ENCODE data around the gene DNAH17.

Gene DNAH17

DNA sequence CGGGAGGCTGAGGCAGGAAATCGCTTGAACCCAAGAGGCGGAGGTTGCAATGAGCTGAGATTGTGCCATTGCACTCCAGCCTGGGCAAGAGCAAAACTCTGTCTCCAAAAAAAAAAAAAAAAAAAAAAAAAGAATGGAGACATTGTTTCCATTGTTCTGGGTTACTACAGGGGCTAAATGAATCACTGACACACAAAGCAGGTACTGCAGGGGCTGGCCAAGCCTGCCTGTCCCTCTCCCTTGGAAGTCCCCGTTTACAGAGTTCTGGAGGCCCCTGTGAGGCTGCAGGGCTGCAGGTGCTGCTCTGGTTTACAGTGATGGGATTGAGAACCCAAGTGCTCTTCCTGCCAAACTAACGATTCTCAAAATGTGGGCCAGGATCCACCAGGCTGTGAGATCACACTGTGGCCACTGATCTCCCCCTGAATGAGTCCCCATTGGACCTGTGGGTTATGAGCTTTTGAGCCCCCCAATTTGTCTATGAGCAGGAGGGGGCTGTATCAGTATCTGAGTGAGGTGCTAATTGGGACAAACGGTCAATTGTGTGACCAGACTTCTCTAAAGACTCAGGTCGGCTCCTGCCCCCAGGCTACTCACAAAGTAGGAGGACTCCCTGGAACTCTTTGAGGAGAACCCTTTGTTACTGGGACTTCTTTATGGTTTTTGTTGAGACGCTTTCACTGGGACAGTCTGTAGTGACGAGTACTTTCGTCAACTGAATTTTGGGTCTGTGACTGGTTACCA lies 39.0 kb downstream of the DNAH17 start:
- DNase-seq, result no peak

- DNase-seq, result no peak
Measured at GRCh38 chr17:78537217-78537860, 39.9 kb downstream of the DNAH17 start.

GRCh38 chr17:78535273-78536197 lies 41.7 kb downstream of the DNAH17 start:
- no peak for DNase-seq

- no peak for DNase-seq
Measured at GRCh38 chr17:78534492-78535272, 42.5 kb downstream of the DNAH17 start.

DNA sequence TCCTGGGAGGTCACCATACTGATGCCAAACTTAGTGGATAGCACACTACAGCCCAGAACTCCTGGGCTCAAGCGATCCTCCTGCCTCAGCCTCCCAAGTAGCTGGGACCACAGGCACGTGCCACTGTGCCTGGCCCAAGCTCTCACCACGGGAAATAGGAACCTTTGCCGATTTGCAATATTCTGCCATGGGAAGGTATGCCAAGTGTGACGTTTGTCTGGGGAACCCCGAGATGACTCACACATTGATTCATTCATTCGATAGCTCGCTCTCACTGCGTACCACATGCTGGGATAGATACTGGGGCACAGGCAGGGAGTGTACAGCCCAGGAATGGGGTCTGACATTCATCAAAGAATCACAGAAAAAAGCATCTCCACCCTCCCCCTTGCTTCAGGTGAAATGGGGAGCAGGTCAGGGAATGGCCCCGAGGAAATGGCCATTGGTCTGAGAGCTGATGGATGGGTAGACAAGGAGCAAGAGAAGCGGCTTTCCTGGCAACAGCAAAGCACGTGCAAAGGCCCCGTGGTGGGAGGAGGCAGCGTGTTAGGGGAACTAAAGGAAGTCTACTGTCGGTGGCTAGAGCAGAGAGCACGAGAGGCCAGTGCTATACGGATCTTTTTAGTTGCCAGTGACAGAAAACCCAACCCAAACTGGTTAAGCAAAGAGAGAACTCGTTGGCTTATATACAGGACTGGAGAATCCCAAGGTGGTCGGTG lies 44.1 kb downstream of the DNAH17 start:
- no peak for DNase-seq

GRCh38 chr17:78532311-78532710 lies 44.9 kb downstream of the DNAH17 start:
- no peak for DNase-seq

DNA sequence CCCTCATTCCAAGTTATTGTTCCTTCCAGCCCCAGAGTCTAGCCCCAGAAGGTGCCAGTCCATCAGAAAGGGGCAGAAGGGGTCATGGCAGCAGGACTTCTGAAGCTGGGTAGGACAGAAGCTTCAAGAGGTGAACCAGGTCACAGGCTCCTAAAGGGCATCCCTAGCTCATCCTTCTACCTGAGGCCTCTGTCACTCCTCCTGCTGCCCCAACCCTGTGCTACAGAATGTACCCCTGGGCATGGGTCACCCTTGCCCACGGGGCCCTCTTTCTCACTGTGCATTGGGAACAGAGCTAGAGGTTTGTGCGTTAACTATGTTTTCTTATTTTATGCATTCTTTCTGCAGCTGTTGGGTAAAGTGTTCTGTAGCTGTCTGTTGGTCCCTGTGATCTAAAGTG lies 46.5 kb downstream of the DNAH17 start:
- DNase-seq, result no peak

GRCh38 chr17:78529871-78530670 lies 47.1 kb downstream of the DNAH17 start:
- DNase-seq, result peak; percentile 87

DNA sequence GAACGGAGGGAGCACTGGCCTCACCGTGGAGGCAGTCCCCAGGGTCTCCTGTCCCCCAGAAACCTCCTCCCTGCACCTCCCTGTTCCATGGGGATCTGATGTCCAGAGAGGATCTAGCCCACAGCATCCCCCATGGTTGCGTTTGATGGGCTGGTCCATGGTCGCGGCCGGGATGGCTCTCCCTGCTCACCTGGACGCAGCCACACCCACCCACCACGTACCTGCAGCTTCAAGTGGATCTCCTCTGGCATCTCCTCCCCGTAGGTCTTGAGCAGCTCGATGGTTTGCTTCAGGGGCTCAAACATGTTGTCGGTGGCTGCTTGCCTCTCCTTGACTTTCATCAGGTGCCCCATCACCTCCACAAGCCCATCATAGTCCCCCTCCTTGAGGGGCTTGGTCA lies 47.9 kb downstream of the DNAH17 start:
- DNase-seq, result no peak

GRCh38 chr17:78528541-78528940 lies 48.7 kb downstream of the DNAH17 start:
- peak; percentile 92 for DNase-seq

- DNase-seq, result peak; percentile 25
Measured at GRCh38 chr17:78527345-78527744, 49.9 kb downstream of the DNAH17 start.

DNA sequence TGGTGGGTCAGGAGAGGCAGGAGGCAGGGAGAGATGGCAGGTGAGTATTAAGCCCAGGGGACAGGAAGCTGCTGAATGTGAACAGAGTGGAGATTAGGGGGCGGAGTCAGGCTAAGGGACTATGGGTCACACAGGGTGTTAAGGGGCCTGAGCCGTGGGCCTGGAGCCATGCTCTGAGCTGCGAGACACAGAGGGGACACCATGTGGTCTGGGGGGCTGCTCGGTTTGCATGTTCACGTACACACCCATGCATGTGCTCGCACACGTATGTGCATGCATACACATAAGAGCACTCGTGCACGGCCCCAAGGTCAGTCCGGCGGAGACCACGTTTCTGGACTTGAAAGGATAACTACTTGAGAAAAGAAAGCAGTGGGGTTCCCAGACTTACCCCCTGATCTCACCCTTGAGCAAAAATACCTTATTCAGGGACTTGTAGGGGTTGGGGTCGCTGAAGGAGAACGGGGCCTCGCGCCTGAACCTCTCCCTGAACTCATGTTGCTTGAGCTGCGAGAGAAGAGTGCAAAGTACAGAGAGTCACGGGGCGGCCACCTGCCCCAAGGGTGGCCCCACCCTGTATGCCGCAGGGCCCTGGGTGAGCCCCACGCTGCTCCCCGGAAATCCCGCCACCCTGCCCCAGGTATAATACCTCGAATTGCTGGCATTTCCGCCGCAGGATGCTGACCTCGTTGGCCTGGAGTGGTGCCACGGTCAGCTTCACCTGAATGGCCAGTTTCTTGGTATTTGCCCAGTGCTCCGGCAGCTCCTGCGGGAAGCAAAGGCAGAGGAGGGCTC lies 50.8 kb downstream of the DNAH17 start:
- DNase-seq, result peak; percentile 84

- DNase-seq, result no peak
Measured at GRCh38 chr17:78525511-78526160, 51.6 kb downstream of the DNAH17 start.

DNA sequence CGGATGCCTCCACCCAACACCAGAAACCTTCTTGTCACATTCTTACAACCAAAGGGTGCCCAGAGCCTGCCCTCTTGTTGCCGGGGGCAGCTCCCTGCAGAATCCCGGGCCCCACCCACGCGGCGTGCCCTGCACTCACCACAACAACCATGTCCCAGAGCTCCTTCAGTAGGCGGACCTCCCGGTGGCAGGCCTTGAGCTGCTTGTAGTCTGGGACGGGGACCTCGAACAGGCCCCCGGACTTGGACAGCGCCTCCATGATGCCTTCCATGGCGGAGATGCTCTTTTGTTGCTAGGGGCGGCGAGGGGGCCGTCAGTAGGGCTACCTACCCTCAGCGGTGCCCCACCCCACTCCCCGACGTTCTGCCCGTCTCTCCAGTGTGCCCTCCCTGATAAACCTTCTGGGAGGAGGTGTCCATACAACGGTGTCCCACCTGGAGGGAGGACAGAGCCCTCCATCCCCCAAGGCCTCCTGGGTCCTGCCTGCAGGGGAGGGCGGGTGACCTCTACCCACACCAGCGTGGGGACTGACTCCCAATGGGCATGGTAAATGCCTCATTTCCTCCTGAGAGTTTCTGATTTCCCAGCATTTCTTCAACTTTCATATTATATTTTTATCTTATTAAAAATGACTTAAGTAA lies 52.2 kb downstream of the DNAH17 start:
- DNase-seq, result no peak

GRCh38 chr17:78523934-78524655 lies 53.1 kb downstream of the DNAH17 start:
- no peak for DNase-seq

DNA sequence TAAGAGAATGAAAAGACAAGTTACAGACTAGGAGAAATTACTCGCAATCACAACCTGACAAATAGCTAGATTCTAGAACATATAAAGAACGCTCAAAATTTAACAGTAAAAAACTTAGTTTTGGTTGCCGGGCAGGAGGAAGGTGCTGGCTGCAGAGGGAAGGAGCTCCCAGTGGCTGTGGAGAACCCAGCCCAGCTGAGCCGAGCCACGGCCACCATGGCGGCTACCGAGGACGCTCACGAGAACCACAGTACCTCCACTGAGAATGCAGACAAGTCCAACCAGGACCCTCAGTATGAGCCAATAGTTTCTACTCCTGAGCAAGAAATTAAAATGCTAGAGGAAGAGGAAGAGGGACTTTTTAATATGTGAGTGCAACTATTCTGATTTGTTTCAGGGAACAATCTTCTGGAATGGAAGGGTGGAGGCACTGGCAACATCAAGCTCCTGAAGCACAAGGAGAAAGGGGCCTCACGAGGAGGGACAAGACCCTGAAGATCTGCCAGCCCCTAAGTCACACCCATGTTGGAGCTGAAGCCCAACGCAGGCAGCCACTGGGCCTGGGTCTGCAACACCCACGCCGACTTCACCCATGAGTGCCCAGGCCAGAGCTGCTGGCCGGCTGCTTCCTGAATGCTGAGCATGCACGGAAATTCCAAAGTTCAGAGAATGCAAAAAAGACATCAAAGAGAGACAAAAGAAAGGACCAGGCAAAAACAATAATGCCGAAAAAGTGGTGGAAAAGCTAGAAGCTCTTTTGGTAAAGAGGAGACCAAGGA lies 55.0 kb downstream of the DNAH17 start:
- no peak for DNase-seq

DNA sequence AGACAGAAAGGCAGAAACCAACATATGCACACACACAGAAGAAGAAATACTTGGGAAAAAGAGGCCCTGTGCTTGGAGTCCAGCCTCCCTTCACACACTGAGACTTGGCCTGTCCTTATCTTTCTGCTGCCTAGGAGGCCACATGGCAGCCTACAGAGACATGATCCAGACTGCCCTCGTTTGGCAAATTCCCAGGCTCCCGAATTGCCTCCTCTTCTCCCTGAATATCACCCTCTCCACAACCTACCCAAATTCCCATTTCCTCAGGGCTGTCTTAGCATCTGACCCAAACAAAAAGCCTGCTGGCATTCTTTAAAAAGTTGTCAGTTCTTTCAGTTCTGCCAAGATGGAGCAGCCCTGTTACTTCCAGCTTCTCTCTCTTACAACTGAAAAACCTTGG lies 59.8 kb downstream of the DNAH17 start:
- no peak for DNase-seq

DNA sequence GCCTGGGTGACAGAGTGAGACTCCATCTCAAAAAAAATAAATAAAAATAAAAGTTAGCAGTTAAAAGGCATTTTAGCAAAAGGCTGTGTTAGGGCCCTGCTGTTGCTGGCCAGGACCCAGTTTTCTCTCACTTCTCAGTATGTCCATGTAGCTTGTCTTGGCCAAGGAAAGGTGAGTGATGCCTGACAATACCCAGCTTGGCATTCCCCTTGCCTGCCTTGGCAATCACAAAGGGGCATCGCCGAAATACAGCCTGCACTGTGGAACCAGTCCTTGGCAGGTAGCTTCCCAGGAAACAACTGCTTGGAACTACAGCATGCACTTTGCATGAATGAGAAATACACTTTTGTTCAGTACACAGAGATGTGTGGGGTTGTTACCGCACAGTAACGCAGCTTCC lies 61.7 kb downstream of the DNAH17 start:
- DNase-seq, result no peak

Measured in NCI-H82 (cell line).